ENCODE results near the gene TGFBI.

TGFBI gene

GRCh38 chr5:136028782-136029742 lies at the start of gene TGFBI:
TSS of gene TGFBI (plus strand) at chr5:136028988. CDS start at chr5:136029056, 68 bp downstream.
- DNase-seq: peak; percentile 37

GRCh38 chr5:135978993-135979392 lies 49.8 kb upstream of the TGFBI start:
- DNase-seq: no peak

GRCh38 chr5:135979510-135979909 lies 49.3 kb upstream of the TGFBI start:
- DNase-seq: no peak

GRCh38 chr5:135980620-135981019 lies 48.2 kb upstream of the TGFBI start:
- no peak for DNase-seq

DNA sequence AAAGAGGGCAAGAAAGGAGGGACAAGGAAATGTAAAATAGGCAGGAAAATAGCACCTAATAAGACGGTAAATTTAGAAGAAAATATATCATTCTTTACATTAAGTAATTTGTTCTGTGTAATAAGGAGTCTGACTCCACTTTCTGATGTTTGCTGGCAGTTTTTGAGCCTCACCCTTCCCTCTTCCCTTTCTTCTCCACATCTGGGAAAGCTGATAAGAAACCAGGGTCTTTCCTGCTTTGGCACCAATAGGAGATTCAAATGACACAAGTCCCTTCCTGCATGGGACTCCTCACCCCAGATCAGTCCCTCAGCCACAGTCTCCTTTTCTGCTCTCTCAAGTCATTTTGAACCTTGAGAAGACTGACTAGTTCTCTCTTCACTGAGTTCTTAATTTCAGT lies 42.8 kb upstream of the TGFBI start:
- no peak for DNase-seq

DNA sequence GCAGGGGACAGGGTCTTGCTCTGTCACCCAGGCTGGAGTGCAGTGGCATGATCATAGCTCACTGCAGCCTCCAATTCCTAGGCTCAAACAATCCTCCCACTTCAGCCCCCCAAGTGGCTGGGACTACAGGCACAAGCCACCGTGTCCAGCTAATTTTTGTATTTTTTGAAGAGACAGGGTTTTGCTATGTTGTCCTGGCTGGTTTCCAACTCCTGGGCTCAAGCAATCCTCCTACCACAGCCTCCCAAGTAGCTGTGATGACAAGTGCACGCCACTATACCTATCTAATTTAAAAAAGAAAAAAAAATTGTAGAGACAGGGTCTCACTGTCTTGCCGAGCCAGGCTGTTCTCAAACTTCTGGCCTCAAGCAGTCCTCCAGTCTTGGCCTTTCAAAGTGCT lies 42.4 kb upstream of the TGFBI start:
- DNase-seq: no peak

DNA sequence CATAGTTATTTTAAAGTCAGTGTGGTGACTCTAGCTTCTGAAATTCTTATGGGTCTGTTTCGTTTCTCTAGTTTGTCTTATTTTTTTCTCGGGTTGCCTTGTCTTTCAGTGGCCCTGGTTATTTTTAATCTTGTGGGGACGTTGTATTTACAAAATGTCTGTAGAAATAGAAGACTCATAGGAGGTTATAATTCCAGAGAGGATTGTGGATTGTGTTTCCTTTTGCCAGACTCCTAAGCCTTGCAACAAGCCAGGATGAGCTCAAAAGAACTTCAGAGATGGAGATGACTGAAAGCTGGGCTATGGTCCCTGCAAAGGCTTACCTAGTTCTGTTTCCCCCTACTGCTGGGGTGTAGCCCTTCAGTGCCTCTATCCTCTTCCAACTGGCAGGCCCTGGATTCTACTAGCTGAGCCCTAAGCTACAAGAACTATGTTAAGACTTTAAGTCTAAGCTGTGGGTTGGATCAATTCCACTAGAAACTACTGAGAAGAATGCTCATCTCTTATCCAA lies 41.8 kb upstream of the TGFBI start:
- no peak for DNase-seq

- no peak for DNase-seq
Observed at GRCh38 chr5:135988546-135988945, 40.2 kb upstream of the TGFBI start.

- DNase-seq: no peak
Observed at GRCh38 chr5:135989686-135990085, 39.1 kb upstream of the TGFBI start.

DNA sequence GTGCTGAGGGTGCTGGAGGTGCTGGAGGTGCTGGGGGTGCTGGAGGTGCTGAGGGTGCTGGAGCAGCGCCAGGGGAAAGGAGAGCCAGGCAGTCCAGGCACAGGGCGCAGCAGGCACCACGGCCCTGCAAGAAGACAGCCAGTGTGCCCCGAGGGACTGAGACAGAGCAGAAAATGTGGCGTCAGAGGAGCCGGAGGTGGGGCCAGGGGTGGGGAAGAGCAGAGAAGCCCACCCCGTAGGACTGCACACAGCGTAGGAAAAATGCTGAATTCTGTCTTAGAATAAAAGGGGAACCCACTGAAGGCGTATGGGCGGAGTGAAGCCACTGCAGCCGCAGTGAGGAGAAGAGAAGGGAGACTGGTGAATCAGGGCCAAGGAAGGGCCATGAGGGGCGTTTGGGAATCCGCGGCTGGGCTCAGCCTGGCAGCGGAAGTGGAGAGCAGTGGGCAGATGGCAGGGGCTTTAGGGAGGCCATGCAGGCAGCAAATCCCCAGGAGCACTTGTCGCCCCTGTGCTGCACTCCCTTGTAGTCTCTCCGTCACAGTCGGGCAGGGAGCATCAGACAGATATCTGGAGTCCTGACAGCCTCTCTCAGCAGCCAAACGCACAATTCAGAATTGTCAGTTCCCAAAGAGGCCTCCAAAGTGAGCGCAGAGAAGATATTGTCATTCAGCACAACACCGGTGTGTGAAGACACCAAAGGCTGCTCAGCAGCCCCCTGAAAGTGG lies 38.1 kb upstream of the TGFBI start:
- no peak for DNase-seq

GRCh38 chr5:135991429-135991828 lies 37.4 kb upstream of the TGFBI start:
- no peak for DNase-seq

GRCh38 chr5:135993335-135993879 lies 35.4 kb upstream of the TGFBI start:
- no peak for DNase-seq

DNA sequence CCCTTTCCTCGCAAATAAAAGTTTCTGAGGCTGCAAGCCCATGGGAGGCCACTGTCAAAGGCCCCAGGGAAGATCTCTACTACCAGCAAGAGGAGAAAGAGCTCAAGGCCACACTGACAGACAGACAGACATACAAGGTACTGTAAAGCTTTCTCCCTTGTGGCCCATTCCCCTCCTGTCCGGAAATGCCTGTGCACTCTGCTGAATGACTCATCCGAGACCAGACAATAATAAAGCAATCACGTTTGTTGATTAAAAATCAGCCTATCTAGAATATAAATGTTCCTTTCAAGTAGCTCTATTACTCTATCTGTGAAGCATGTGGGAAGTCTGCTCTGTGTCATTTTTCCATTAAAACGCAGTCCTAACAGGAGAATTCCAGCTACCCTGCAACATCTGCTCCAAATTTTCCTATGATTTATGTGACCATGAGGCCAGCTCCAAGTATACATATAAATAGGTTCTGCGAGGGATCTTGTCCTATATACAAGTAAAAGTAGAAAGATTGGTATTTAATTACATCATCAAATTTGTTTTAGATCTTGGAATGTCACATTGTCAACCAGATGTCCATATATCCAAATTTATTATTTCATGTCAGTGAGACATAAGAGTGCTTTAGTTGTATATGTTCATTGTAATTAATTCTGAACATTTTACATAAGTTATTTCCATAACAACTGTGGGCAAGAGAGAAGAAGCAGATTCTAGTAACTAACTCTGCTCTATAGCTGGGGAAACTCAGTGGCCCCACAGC lies 34.7 kb upstream of the TGFBI start:
- DNase-seq: no peak

DNA sequence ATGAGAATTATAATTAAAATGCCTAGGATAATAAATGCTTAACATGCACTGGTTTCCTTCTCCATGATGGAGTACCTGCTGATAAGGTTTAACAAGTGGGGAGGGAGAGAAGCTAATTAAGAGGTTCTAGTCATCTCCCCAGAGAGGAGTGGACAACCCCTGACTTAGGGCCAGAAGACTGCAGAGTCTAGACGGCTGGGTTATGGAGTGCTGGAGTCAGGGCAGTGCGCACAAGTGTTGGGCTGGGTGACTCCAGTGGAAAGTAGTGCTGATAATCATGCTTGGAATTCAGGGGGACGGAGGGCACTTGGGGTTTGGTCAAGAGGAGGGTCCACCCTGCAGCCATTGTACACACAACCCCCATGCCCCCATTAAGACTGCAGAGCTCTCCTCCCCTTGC lies 32.8 kb upstream of the TGFBI start:
- DNase-seq: no peak

GRCh38 chr5:135996611-135997010 lies 32.2 kb upstream of the TGFBI start:
- no peak for DNase-seq

- DNase-seq: no peak
Observed at GRCh38 chr5:135997673-135998335, 31.0 kb upstream of the TGFBI start.

DNA sequence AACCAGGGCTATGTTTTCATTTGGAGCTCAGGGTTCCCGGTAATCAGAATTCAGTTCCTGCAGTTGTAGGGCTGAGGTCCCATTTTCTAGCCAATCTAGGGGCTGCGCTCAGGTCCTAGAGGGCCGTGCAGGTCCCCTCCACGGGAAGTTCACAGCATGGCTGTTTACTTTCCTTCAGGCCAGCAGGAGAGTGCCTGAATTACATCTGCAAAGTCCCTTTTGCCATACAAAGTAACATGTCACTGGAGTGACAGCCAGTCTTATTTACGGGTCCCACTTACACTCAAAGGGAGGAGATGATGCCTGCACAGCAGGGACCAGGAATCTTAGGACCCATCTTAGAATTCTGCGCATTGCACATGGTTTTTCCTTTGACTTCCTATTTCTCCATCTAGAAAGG lies 29.9 kb upstream of the TGFBI start:
- DNase-seq: no peak

DNA sequence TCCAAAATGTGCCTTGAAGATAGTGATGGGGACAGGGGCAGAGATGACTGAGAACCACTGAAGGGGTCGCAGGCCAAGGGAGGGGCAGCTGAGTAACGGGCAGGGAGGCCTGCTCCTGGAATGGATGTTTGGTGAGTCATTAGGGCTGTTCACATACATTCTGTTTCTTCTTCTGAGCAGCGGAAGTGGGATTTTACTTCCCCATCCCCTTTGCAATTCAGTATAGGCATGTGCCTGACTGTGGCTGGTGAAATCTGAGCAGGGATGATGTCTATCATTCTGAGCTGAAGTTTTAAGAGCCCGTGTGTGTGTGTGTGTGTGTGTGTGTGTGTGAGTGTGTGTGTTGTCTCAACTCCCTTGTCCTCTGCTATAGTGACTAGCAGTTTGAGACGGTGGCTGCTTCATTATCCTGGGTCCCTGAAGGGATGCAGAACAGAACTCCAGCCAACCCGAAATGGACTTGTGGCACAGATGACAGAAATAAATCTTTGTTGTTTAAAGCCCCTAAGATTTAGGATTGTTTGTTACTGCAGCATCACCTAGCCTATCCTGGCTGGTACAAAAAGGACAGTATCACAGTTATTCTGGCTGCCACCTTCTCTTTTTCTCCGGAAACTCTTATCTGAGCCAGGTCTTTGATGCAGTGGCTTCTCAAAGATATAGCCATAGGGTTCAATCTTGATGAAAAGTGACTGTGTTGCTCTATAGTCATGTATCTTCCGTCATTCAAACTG lies 29.2 kb upstream of the TGFBI start:
- DNase-seq: no peak

DNA sequence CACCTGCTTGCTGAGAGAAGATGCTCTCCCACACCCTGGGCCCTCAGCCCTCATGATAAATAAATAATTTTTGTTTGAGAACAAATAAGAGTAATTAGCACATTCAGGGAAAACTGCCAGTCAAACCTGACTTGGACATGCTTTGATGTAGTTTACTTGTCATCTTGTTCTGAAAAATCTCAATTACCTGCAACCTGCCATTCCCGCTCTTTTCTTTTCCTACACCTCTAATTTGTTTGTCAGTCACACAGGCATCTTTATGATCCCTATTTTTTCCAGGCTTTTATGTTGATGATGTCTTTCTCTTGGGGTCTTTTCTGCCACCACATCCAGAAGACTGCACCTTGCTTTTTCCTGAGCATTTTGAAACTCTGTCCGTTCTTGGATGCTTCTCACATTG lies 28.6 kb upstream of the TGFBI start:
- no peak for DNase-seq

GRCh38 chr5:136000932-136001331 lies 27.9 kb upstream of the TGFBI start:
- no peak for DNase-seq

- DNase-seq: no peak
Observed at GRCh38 chr5:136001466-136001981, 27.3 kb upstream of the TGFBI start.
